OCI-LY1 (cell line): Measurements from ENCODE around the gene WWC2.

Source experiments
- EZH2 ChIP-seq: fragments of 200-600 bp; sonication (generic), shearing (Covaris generic); IDR thresholded peaks from 2 replicates; pipeline ENCODE4 v1.8.0; 2017; ENCODE audit warnings: borderline replicate concordance, mixed run types, mild to moderate bottlenecking, antibody characterized with exemption, low read length, moderate library complexity, mixed read lengths
- TF ChIP-seq, protein P1 (sequence below): fragments of 200-600 bp; sonication (generic), shearing (Covaris generic); IDR thresholded peaks from 2 replicates; pipeline ENCODE4 v1.5.1; 2017; ENCODE audit warnings: mild to moderate bottlenecking, antibody characterized with exemption, low read length, moderate library complexity, mixed read lengths

DNA sequence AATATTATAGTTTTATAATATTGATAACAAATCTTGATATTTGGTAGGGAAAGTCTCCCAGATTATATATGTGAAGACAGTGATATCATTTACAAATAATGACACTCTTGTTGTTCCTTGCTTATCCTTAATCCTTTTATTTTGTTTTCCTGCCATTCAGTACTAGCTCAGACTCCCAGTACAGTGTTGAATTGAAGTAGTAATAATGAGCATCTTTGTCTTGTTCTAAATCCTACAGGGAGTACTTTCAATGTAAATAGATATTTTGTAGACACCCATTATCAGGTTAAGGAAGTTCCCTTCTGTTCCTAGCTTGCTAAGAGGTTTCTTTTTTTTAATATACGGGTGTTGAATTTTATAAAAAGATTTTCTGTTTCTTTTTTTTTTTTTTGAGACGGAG, 33.0 kb downstream of the WWC2 start:
- TF ChIP-seq, protein P1, sequence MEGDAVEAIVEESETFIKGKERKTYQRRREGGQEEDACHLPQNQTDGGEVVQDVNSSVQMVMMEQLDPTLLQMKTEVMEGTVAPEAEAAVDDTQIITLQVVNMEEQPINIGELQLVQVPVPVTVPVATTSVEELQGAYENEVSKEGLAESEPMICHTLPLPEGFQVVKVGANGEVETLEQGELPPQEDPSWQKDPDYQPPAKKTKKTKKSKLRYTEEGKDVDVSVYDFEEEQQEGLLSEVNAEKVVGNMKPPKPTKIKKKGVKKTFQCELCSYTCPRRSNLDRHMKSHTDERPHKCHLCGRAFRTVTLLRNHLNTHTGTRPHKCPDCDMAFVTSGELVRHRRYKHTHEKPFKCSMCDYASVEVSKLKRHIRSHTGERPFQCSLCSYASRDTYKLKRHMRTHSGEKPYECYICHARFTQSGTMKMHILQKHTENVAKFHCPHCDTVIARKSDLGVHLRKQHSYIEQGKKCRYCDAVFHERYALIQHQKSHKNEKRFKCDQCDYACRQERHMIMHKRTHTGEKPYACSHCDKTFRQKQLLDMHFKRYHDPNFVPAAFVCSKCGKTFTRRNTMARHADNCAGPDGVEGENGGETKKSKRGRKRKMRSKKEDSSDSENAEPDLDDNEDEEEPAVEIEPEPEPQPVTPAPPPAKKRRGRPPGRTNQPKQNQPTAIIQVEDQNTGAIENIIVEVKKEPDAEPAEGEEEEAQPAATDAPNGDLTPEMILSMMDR = no peak
- no peak for TF ChIP-seq EZH2
